Aorta (tissue), 5 donors: ENCODE data around the gene MRGPRF. TPM values are rescaled to one million over a fixed set of nuclear protein-coding genes. Genes with fewer than 3 reads are reported as not detected.
A peak's percentile ranks its signal among the peaks of the same experiment; 100 is the strongest.

ENCODE experiments used
- ATAC-seq: fragments of 200-7000 bp; cut with Tn5 transposase; one replicate; pipeline ENCODE4 v1.9.1; 2022; ENCODE audit warnings: moderate library complexity; ENCODE audit not compliant: low FRiP score
- DNase-seq, 2 donors: peaks; one replicate each; pipeline ENCODE4 v3.0.0-alpha.2; 2020
- H3K27ac ChIP-seq, 2 donors: one replicate each; pipeline ENCODE4 v1.5.1; 2013; ENCODE audit warnings: low read length in 2 of 2, mild to moderate bottlenecking in 2 of 2, moderate library complexity in 2 of 2, control low read depth in 1 of 2, inconsistent platforms in 1 of 2, low read depth in 1 of 2
- H3K27me3 ChIP-seq, 2 donors: one replicate each; pipeline ENCODE4 v1.6.1; 2013; ENCODE audit warnings: control low read depth in 1 of 2, low read length in 1 of 2, mild to moderate bottlenecking in 1 of 2, moderate library complexity in 1 of 2; ENCODE audit not compliant: insufficient read depth in 2 of 2, control insufficient read depth in 1 of 2
- H3K36me3 ChIP-seq, 2 donors: one replicate each; pipeline ENCODE4 v1.6.1; 2013; ENCODE audit warnings: control low read depth in 1 of 2, low read length in 1 of 2, mild to moderate bottlenecking in 1 of 2; ENCODE audit not compliant: insufficient read depth in 2 of 2, control insufficient read depth in 1 of 2
- H3K4me1 ChIP-seq, 2 donors: one replicate each; pipeline ENCODE4 v1.6.1; 2013; ENCODE audit warnings: low read length in 2 of 2, control low read depth in 1 of 2, mild to moderate bottlenecking in 1 of 2, moderate library complexity in 1 of 2; ENCODE audit not compliant: insufficient read depth in 2 of 2, control insufficient read depth in 1 of 2
- H3K4me3 ChIP-seq, 2 donors: one replicate each; pipeline ENCODE4 v1.5.1; 2013; ENCODE audit warnings: low read length in 2 of 2, control low read depth in 1 of 2, mild to moderate bottlenecking in 1 of 2
- H3K9me3 ChIP-seq: one replicate; pipeline ENCODE4 v1.6.1; 2013; ENCODE audit warnings: mild to moderate bottlenecking, low read length; ENCODE audit not compliant: control insufficient read depth
- WGBS, 2 donors: extraction: QIAGEN DNeasy Blood & Tissue Kit; methylation state at CpG; one replicate each; pipeline ENCODE4 v1.1.7; 2013; 5-methylcytosine and 5-hydroxymethylcytosine counted together
- intact Hi-C, 2 donors: fragments of 100-400 bp; cut with DNase I; formaldehyde crosslinking; loops; one replicate each; pipeline versions ENCODE4 v1.14.2 to v1.15.0; 2022
- polyA plus RNA-seq, 2 donors: library from polyadenylated mRNA; stranded (reverse); fragments of 200-250 nt; gene quantifications; one replicate each; pipeline ENCODE4 v1.2.3, GENCODE V29; 2013
- total RNA-seq, 2 donors: library from RNA; stranded (reverse); fragmentation: NEBNext Ultra II Directional; extraction: Animal tissue kit (Norgen Biotek cat#: 25700); gene quantifications; one replicate each; pipeline ENCODE4 v1.2.1, GENCODE V29; 2021
- donor health status: healthy with polysubstance abuse.
- donor health status: Bipolar disorder and iron deficiency.
- donor health status: DM: no; HTN: no; CAD: no.
- donor health status: DM: no; HTN: no; CAD: no.
- donor health status: DM: yes; HTN: yes; CAD: no.

Gene MRGPRF
- total and polyA plus RNA-seq, 4 donors, result 26.4 to 130 (median 91.8) TPM

GRCh38 chr11:69014084-69014851, 1.2 kb upstream of the MRGPRF start:
- peak; percentile 24 for ATAC-seq
- no peaks in the 10 kb centered on the region for H3K4me1 ChIP-seq
- no peaks in the 10 kb centered on the region for H3K36me3 ChIP-seq
- WGBS, 2 donors, result 12 to 16% methylated on average over 28 of the region's 28 CpGs
- intact Hi-C loops, result loop anchor here (5.0 kb wide), 4 partner anchors 33 to 87 kb away; partner anchors contain the start of gene TPCN2 (in 1 of the 2)
- peak; percentile 70 to 87 for DNase-seq
- peak overlapping the region; percentile 20 to 71 for H3K27ac ChIP-seq
- H3K27me3 ChIP-seq, result no peaks in the 10 kb centered on the region
- no peak overlapping the region for H3K4me3 ChIP-seq
- H3K9me3 ChIP-seq, result no peaks in the 10 kb centered on the region

- Histone ChIP-seq H3K4me3 (peak overlapping the region; percentile 79 to 85), H3K36me3 (no peaks in the 10 kb centered on the region), H3K27ac (peak overlapping the region; percentile 49 to 90), H3K4me1 (no peaks in the 10 kb centered on the region), H3K27me3 (no peaks in the 10 kb centered on the region), H3K9me3 (no peaks in the 10 kb centered on the region)
- ATAC-seq (no peak), DNase-seq (peak in 1 of 2 donors; percentile 79)
- intact Hi-C loops, result loop anchor here (5.0 kb wide), 4 partner anchors 35 to 85 kb away; partner anchors contain the start of gene TPCN2 (in 1 of the 2)
- 4 to 6% methylated on average over 21 of the region's 21 CpGs for WGBS, 2 donors
Measured at GRCh38 chr11:69012092-69013008, 696 bp downstream of the MRGPRF start.

- Histone ChIP-seq H3K4me1 (no peaks in the 10 kb centered on the region), H3K4me3 (peak overlapping the region; percentile 79 to 85), H3K36me3 (peaks cover 0 to 1% of the 10 kb centered on the region in 2 donors), H3K27me3 (no peaks in the 10 kb centered on the region), H3K27ac (peak overlapping the region; percentile 49 to 90), H3K9me3 (no peaks in the 10 kb centered on the region)
- intact Hi-C loops, result loop anchor here (2.0 to 5.0 kb wide), 5 partner anchors 36 to 84 kb away; partner anchors contain the start of gene TPCN2 (in 2 of the 2)
- DNase-seq, result peak in 1 of 2 donors; percentile 75
- ATAC-seq, result no peak
- WGBS, 2 donors, result 21 to 24% methylated on average over 9 of the region's 9 CpGs
Measured at GRCh38 chr11:69011624-69012091, 1.4 kb downstream of the MRGPRF start.

- H3K27me3 ChIP-seq, result no peaks in the 10 kb centered on the region
- H3K27ac ChIP-seq, result peak overlapping the region; percentile 73 to 76
- peak overlapping the region; percentile 79 to 85 for H3K4me3 ChIP-seq
- DNase-seq (peak; percentile 88 to 94), ATAC-seq (peak; percentile 67)
- 1 to 2% methylated on average over 43 of the region's 43 CpGs for WGBS, 2 donors
- intact Hi-C loops, result loop anchor here (2.0 to 5.0 kb wide), 5 partner anchors 36 to 84 kb away; partner anchors contain the start of gene TPCN2 (in 2 of the 2)
- H3K36me3 ChIP-seq, result peaks cover 0 to 1% of the 10 kb centered on the region in 2 donors
- no peaks in the 10 kb centered on the region for H3K4me1 ChIP-seq
- no peaks in the 10 kb centered on the region for H3K9me3 ChIP-seq
Measured at GRCh38 chr11:69010964-69011623, 2.0 kb downstream of the MRGPRF start.

GRCh38 chr11:69010361-69010891, 2.6 kb downstream of the MRGPRF start:
- DNase-seq, result peak in 1 of 2 donors; percentile 81
- intact Hi-C loops, result loop anchor here (2.0 to 5.0 kb wide), 5 partner anchors 37 to 83 kb away; partner anchors contain the start of gene TPCN2 (in 2 of the 2)

GRCh38 chr11:69009441-69010211, 3.4 kb downstream of the MRGPRF start:
- no peaks in the 10 kb centered on the region for H3K4me1 ChIP-seq
- WGBS, 2 donors, result 33 to 43% methylated on average over 14 to 16 of the region's 16 CpGs
- no peaks in the 10 kb centered on the region for H3K9me3 ChIP-seq
- H3K27me3 ChIP-seq, result no peaks in the 10 kb centered on the region
- ATAC-seq (no peak), DNase-seq (peak; percentile 40 to 75)
- peaks cover 5 to 11% of the 10 kb centered on the region in 2 donors for H3K36me3 ChIP-seq
- no peak overlapping the region for H3K4me3 ChIP-seq
- peak overlapping the region; percentile 73 to 84 for H3K27ac ChIP-seq
- intact Hi-C loops, result loop anchor here (2.0 to 5.0 kb wide), 5 partner anchors 38 to 82 kb away; partner anchors contain the start of gene TPCN2 (in 2 of the 2)

More at GRCh38 chr11:69010361-69010891, 2.6 kb downstream of the MRGPRF start:
- Histone ChIP-seq H3K9me3 (no peaks in the 10 kb centered on the region), H3K27me3 (no peaks in the 10 kb centered on the region), H3K36me3 (peaks cover 5 to 7% of the 10 kb centered on the region in 2 donors), H3K27ac (peak overlapping the region; percentile 73 to 76), H3K4me1 (no peaks in the 10 kb centered on the region), H3K4me3 (peak overlapping the region; percentile 51 to 85)
- ATAC-seq, result no peak
- WGBS, 2 donors, result 6 to 9% methylated on average over 9 of the region's 9 CpGs

GRCh38 chr11:69008737-69009440, 4.2 kb downstream of the MRGPRF start:
- peak; percentile 73 for ATAC-seq
- Histone ChIP-seq H3K4me1 (no peaks in the 10 kb centered on the region), H3K9me3 (no peaks in the 10 kb centered on the region), H3K27me3 (no peaks in the 10 kb centered on the region), H3K27ac (peak overlapping the region; percentile 83 to 84), H3K4me3 (no peak overlapping the region), H3K36me3 (peaks cover 6 to 11% of the 10 kb centered on the region in 2 donors)
- intact Hi-C loops, result no loop called here
- WGBS, 2 donors, result 14 to 15% methylated on average over 17 of the region's 17 CpGs
- DNase-seq, result peak; percentile 96 to 97
